HG02938 (cell line): ENCODE data around the gene TRIM38.
"Not testable (repeated sequence)": the region's sequence is repeated elsewhere in the genome, so short reads cannot be mapped to it uniquely, and the experiment has no call there.

Source experiments
- ATAC-seq: cut with Tn5 transposase; IDR thresholded peaks from one replicate; pipeline ENCODE4 v1.9.1; 2021; ENCODE audit warnings: mild to moderate bottlenecking, moderate library complexity; ENCODE audit not compliant: unreplicated experiment

TRIM38 gene

DNA sequence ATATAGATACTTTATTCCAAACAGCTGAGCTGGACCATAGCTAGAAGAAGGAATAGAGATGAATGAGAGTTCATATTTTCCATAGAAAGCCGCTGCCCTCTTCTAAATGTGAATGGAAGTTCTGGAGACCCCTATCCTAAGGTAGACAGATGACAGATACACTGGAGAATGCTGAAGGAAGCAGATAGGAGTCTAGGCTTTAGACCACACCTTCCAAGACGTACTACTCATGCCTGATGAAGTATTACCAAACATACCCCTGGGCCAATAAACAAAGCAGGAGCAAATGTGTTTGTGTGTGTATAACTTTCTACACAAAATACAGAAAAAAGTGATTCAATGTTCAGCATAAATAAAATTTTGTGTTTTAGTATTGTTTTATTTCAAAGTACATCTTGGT is 23.0 kb upstream of the TRIM38 start:
- no peak for ATAC-seq

DNA sequence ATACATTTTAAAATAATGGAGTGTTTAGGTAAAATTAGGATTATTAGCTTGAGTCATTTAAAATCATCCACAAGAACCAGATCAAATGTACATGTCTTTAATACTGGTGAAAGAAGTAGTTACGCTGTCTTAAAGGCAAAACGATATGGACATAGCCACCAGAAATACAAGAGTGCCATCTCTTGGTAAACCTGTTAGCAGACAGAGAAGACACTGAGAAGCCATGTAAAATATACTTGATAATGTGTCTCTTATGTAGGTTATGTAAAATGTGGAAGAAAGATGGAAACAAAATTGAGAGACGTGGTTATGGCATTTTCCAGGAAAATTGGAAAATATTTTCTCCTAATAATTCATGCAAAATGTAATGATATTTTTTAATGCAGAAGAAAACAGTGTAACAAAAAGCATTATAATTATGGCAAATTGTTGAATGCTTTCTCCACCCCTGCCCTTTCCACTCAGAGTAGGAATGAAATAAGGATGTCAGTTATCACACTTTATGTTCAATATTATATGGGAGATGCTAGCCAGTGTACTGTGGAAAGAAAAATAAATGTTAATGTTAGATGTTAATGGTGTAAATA is 19.9 kb upstream of the TRIM38 start:
- no peak for ATAC-seq

DNA sequence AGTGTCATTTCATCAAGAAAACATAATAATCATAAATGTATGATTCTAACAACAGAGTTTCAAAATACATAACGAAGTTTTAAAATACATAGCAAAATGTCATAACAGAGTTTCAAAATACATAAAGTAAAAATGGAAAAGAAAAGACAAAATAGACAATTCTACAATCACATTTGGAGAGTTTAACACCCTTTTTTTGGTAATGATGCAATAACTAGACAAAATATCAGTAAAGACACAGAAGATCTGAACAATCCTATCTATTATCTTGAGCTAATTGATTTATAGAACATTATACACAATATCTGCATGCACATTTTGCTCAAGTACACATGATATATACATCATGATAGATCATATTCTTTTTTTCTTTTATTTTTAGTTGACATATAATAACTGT is 18.7 kb upstream of the TRIM38 start:
- ATAC-seq, result no peak

DNA sequence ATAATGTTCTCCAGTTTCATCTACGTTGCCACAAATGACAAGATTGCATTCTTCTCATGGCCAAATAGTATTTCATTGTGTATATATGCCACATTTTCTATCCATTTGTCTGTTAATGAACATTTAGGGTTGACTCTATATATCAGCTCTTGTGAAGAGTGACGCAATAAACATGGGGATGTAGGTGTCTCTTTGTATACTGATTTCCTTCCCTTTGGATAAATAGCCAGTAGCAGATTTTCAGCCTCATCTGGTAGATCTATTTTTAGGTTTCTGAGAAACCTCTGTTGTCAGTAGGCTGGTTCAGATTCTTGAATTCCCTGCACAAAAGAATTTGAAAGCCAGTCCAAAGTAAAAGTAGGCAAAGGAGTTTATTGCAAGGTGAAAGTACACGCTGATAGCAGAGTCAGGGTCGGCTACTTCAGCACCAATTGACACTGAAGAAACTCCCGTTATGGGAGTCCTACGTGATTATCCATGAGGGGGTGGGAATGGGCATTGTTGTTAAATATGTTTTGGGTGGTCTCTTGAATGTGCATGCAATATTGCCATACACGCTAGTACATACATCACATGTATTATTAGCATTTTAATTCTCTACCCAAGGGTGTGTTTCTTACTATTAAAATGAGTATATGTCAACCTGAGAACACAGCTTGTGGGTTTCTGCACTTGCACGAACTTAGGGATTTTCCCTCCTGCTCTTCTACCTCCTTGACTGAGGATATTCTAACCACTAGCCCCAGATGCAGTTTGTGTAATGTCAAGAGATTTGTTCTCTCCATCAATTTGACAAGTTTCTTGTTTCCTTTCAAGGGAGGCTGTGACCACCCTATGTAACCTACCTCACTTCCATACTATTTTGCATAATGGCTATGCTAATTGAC is 17.7 kb upstream of the TRIM38 start:
- ATAC-seq, result peak; percentile 85

DNA sequence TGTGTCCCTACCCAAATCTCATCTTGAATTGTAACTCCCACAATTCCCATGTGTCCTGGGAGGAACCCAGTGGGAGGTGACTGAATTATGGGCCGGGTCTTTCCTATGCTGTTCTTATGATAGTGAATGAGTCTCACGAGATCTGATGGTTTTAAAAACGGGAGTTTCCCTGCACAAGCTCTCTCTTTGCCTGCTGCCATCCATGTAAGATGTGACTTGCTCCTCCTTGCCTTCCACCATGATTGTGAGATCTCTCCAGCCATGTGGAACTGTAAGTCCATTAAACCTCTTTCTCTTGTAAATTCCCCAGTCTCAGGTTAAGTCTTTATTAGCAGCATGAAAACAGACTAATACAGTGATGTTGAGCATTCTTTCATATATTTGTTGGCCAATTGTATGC is 16.9 kb upstream of the TRIM38 start:
- not testable (repeated sequence) for ATAC-seq

DNA sequence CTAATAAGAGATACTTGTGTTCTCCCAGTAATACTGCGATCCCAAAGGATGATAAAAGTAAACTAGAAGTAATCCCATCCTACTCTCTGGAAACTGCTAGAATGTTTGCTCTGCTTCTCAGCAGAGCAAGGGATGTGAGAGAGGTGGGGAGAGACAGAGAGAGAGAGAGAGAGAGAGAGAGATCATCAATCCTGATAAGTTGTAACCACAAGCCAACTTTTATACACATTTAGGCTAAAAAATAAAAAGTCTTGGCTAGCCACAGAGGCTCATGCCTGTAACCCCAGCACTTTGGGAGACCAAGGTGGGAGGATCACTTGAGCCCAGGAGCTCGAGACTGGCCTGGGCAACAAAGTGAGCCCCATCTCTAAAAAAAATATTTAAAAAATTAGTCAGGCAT is 16.0 kb upstream of the TRIM38 start:
- no peak for ATAC-seq

DNA sequence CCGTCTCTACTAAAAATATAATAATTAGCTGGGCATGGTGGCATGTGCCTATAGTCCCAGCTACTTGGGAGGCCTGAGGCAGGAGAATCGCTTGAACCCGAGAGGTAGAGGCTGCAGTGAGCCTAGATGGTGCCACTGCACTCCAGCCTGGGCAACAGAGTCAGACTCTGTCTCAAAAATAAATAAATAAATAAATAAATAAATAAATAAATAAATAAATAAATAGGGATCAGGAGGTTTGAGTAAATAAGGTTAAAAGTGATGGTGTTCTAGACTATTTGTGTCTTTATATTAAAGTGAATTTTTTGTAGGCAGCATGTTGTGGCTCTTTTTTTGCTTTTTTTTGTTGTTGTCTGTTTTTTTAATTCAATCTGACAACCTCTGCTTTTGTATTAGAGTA is 15.1 kb upstream of the TRIM38 start:
- ATAC-seq, result not testable (repeated sequence)

DNA sequence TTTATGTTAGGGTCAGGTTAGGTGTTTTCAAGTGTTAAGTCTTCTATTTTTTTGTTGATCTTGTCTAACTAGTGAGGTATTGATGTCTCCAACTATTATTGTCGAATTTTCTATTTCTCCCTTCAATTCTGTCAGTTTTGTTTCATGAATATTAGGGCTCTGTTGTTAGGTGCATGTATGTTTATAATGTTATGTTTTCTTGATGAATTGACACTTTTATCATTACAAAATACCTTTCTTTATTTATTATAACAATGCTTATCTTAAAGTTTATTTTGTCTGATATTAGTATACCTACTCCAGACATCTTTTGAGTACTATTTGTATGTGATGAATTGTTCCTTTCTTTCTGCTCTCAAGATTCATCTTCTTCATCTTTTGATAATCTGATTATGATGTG is 12.9 kb upstream of the TRIM38 start:
- no peak for ATAC-seq

DNA sequence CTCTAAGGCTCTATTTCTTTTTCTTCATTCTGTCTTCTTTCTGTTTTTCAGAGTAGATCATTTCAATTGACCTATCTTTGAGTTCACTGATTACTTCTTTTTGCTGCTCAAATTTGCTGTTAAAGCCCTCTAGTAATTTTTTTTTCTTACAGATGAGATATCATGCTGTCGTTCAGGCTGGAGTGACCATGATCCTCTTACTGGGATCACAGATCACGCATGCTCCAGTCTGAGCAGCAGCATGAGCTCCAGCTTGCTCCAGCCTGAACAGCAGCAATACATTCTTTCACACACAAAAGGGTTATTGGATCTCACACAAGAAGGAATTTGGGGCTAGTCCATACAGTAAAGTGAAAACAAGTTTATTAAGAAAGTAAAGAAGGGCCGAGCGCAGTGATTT is 12.3 kb upstream of the TRIM38 start:
- ATAC-seq, result no peak

DNA sequence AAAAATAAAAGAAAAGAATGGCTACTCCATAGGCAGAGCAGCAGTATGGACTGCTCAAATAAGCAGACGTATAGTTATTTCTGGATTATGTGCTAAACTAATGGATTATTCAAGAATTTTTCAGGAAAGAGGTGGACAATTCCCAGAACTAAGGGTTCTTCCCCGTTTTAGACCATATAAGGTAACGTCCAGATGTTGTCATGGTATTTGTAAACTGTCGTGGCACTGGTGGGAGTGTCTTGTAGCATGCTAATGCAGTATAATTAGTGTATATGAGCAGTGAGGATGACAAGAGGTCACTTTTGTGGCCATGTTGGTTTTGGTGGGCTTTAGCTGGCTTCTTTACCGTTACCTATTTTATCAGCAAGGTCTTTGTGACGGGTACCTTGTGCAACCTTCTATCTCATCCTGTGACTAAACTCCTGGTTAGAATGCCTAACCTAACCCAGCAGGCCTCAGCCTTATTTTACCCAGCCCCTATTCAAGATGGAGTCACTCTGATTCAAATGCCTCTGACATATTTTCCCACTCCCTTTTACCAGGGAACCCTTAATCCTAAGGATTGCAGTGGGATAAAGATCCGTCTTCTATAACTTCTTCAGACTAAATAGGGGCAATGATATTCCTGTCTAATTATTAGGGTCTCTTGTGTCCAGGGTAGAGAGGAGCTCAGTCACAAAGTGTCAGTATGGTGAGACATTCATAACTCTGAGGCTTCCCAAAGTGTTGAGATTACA is 11.1 kb upstream of the TRIM38 start:
- ATAC-seq, result no peak

DNA sequence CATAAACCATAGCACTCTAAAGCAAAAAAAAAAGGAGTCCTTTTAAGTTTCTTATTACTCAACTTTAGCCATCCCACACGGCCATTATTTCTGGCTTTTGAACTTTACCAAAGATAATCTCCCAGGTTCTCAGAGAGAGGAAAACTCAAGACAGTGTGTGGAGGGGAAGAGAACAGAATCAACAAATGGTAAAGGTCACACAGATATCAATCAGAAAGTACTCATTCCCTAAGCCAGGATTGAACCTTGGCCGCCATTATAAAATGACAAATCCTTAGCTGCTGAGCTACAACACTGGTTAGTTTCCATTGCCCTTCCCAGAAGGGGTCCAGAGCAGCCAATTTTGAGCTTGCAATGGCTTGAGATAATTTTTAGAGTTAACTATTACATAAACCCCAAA is 10.1 kb upstream of the TRIM38 start:
- no peak for ATAC-seq

DNA sequence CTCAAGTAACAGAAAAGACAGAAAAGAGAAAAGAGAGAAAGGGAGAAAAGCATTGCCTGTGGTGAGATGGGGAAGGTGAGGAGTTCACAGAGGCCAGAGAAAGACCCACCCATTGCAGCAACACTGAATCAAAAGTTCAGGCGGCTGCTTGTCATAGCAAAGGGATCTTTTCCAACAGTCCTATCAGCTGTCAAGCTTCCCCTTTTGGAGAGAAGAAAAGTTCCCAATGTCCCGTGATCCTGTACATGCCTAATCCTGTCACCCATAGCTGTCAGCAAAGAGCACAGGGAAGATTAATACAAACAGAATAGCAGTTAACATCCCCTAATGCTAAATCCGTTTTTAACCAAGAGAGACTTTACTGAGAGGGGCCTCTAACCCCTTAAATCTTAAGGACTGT is 8.9 kb upstream of the TRIM38 start:
- no peak for ATAC-seq

DNA sequence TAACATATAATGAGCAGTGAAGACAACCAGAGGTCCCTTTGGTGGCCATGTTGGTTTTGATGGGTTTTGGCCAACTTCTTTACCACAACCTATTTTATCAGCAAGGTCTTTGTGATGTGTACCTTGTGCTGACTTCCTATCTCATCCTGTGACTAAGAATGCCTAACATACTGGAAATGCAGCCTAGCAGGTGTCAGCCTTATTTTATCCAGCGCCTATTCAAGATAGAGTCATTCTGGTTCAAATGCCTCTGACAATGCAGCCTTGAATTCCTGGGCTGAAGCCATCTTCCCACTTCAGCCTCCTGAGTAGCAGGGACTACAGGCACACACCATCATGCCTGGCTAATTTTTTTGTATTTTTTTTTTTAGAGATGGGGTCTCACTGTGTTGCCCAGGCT is 7.8 kb upstream of the TRIM38 start:
- no peak for ATAC-seq

DNA sequence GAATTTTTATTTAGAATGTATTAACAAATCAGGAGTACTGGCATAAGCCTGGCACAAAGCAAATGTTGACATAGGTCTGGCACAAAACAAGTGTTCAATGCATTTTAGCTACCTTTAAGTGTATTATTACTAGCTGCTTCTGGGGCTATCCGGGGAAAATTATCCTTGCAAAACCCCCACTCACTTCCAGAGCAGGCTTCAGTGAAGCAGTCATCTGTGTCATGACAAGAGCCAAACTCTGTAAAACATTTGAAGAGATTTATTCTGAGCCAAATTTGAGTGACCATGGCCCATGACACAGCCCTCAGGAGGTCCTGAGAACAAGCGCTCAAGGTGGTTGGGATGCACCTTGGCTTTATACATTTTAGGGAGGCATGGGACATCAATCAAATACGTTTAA is 6.4 kb upstream of the TRIM38 start:
- no peak for ATAC-seq

DNA sequence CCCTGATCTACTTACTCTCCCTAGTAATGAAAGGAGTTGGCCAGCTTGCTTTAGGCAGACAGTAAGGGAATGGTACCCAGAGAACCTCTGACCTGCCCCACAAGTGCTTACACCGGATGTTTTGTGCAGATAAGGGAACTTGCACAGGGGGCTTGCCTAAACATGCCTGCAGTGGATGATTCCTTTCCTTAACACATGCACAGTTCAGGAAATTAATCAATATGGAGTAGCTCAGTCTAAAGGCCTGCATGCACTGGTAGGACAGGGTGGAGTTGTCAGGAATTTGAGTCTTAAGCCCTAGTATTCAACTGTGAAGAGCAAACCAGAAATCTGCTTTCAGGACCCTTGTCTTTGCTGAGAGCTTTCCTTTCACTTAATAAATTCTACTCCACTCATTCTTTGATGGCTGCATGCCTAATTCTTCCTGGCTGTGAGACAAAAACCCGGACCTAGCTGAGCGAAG is 3.9 kb upstream of the TRIM38 start:
- no peak for ATAC-seq

DNA sequence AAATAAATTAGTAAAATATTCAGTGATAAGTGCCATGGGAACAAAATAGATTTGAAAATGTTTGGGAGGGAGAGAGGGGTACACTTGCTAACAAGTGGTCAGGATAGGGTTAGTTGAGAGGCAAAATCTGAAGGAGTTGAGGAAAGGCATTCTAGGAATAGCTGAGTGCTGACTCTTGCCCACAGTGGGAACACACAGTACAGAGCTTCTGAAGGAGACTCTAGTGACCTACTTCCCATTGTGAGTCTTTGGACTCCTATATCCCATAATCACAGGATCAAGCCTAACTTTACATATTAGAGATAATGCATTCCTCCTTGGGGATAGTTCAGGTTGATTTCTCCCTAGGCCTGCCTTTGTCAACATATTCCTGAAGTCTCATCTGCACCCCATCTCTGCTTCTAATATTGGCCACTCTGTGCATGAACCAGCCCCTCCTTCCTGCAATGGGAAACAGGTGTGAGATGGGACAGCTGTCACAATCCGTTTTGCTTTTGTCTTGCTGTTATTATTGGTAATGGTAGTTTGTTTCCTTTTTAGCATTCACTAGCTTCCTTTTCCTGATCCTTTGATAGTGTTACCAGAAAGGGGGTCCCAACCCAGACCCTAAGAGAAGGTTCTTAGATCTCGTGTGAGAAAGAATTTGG is 2.6 kb upstream of the TRIM38 start:
- ATAC-seq, result no peak

DNA sequence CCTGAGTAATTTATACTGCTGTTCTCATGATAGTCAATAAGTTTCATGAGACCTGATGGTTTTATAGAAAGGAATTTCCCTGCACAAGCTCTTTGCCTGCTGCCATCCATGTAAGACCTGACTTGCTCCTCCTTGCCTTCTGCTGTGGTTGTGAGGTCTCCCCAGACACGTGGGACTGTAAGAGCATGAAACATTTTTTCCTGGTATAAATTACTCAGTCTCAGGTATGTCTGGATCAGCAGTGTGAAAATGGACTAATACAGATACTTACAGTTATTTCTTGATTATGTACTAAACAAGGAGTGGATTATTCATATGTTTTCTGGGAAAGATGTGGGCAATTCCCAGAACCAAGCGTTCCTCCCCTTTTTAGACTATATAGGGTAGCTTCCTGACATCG is 1.9 kb upstream of the TRIM38 start:
- no peak for ATAC-seq

DNA sequence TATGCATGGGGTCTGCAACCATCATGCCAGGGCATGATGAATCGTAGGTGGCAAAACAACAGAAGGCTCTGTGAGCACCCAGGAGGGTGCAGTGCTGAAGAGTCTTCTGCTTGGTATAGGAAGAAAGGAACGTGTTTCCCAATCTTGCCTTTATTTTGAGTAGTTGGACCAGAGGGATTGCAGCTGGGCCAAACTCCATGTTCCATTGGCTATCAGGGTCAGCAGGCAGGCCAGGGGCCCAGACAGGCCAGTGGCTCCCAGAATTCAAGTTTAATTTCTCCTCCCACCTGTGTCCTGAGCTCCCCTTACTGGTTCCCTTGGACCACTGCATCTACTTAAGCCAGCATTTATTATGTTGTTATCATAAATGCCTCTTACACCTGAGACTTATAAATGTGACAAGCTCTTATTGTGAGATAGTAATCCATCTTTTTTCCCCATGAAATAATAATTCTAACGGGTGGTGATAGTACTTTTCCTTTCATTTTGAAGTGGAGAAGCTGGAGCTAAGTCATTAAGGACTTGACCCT is 918 bp upstream of the TRIM38 start:
- no peak for ATAC-seq

DNA sequence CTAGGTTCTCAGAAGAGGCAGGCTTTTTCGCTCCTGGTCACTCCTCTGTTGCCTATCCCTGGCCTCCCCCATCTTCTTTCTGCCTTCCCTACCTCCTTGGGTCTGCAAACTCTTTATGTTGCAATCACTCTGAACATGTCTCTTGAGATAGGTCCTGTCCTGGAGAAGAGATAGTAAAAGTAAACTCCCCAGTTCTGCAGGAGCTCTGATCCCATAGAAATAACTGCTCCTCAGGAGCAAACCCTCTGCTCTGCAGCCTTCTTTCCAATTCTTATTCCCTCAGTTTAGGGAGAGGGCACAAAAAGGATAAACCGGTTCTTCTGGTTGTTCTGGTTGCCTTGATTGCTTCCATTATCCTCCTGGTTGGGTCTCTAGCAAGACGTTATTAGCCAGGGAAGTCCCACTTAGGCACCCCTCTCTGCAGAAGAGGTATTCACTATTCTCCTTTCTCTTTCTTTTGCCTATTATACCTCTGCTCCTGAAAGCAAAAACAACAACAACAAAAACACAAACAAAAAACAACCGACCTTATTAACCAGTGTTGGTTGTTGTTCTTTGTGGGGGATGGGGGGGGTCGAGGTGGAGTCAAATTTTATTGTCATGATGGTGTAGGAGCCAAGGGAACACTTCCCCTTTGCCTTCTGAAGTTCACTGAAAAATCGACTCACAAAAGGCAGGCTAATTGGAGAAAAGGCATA is 973 bp downstream of the TRIM38 start:
- ATAC-seq, result no peak

DNA sequence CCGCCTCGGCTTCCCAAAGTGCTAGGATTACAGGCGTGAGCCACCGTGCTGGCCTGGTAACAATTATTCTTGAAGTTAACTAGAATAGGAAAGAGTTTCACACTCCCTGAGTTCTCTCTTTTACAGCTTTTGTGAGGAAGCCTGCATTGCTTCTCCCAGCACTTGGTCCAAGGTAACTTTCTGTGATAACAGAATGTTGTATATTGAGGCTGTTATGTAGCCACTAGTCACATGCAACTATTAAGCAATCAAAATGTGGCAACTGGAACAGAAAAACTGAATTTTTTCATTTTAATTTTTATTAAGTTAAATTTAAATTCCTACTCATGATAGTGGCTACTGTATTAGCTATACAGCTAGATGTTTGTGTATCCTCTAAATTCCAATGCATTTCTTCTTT is 2.5 kb downstream of the TRIM38 start:
- no peak for ATAC-seq

DNA sequence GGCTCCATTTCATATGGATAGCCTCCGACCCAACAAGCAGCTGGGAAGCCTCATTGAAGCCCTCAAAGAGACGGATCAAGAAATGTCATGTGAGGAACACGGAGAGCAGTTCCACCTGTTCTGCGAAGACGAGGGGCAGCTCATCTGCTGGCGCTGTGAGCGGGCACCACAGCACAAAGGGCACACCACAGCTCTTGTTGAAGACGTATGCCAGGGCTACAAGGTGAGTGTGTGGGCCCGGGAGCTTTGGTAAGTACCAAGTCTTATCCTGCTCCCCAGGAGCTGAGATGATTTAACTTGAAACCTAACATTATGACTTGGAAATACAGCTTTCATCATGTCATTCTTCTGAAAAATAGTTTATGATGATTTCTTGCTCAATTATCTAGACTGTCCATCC is 4.1 kb downstream of the TRIM38 start:
- no peak for ATAC-seq
